ENCODE data around the gene LINGO1.

Gene LINGO1

DNA sequence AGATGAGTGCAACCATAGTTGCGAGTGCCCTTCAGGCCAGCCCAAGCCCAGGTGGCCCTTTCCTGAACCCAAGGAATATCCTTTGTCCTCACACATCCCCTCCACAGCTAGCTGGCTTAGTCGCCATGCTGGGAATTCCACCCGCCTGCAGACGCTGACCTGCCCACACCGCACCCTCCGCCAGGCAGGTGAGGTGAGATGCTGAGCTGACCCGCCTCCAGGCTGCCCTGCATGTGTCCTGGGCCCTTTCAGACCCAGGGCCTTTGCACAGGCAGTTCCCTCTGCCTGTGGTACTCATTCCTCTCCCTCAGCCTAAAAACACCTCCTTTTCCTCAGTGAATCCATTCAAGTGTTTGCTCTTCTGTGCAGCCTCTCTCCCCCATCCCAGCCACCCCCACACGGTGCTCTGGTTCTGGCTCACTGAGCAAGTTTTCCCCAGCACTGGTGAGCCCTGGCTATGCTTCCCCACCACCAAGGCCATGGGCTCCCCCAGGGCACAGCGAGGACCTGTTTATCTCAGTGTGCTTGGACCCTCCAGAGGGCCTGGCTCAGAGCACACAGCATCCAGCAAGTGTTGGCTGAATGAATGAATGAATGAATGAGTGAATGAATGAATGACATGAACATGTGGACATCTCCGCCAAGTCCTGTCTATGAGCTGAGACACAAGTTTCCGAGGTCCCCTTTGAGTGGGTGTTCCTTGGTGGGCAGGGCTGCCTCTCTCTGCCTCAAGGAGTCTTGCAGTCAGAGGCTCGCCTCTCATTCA, 33.0 kb upstream of the LINGO1 start:
- Mint-ChIP-seq H3K4me3 (no peak overlapping the region), H3K4me1 (ENCODE audit: low read depth) (no peaks in the 10 kb centered on the region), H3K36me3 (ENCODE audit: low read depth) (no peaks in the 10 kb centered on the region), H3K9me3 (no peaks in the 10 kb centered on the region), H3K27ac (no peak overlapping the region), H3K27me3 (peaks cover 14% of the 10 kb centered on the region)
- intact Hi-C loops (cut with micrococcal nuclease) = no loop called here

DNA sequence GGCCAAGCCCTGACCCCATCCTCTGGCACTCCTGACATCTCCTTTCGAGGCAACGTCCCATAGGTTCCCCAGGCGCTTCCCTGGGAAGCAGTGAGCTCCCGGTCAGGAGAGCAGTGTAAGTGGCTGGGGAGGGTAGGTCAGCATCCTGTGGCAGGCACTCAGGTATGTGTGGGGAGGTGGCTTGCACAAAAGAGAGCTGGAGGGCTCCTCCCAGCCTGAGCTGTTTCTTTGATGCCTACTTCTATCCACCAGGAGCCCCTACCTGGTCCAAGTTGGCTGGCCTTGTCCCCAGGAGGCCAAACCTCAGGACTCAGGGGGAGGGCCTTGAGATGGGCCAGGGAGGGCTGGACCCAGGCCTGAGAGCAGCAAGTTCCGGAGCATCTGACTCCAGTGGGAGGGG, 31.7 kb upstream of the LINGO1 start:
- no peaks in the 10 kb centered on the region for H3K4me1 Mint-ChIP-seq (ENCODE audit: low read depth)
- no peaks in the 10 kb centered on the region for H3K36me3 Mint-ChIP-seq (ENCODE audit: low read depth)
- intact Hi-C loops (cut with micrococcal nuclease) = no loop called here
- no peaks in the 10 kb centered on the region for H3K9me3 Mint-ChIP-seq
- H3K27me3 Mint-ChIP-seq = peaks cover 14% of the 10 kb centered on the region
- no peak overlapping the region for H3K27ac Mint-ChIP-seq
- no peak overlapping the region for H3K4me3 Mint-ChIP-seq

DNA sequence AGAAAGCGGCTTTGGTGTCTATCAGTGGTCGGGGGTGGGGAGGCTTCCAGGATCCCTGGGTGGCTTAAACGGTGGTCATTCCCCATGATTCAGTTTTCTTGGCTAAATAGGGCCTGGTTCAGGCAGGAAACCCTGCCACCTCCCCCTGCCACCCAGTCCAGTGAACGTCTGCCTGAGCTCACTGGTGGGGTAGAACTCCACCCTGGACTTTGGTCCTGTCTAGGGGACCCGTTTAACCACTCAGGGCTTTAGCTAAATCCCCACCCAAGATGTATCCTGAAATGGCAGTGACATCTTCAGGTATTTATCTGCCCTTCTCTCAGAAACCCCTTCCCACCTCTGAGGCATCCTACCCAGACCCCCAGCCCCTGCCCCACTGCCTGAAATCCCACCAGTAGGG, 30.5 kb upstream of the LINGO1 start:
- Mint-ChIP-seq H3K9me3 (no peaks in the 10 kb centered on the region), H3K4me1 (ENCODE audit: low read depth) (no peaks in the 10 kb centered on the region), H3K27me3 (peaks cover 18% of the 10 kb centered on the region), H3K27ac (no peak overlapping the region), H3K4me3 (no peak overlapping the region), H3K36me3 (ENCODE audit: low read depth) (no peaks in the 10 kb centered on the region)
- intact Hi-C loops (cut with micrococcal nuclease) = no loop called here

DNA sequence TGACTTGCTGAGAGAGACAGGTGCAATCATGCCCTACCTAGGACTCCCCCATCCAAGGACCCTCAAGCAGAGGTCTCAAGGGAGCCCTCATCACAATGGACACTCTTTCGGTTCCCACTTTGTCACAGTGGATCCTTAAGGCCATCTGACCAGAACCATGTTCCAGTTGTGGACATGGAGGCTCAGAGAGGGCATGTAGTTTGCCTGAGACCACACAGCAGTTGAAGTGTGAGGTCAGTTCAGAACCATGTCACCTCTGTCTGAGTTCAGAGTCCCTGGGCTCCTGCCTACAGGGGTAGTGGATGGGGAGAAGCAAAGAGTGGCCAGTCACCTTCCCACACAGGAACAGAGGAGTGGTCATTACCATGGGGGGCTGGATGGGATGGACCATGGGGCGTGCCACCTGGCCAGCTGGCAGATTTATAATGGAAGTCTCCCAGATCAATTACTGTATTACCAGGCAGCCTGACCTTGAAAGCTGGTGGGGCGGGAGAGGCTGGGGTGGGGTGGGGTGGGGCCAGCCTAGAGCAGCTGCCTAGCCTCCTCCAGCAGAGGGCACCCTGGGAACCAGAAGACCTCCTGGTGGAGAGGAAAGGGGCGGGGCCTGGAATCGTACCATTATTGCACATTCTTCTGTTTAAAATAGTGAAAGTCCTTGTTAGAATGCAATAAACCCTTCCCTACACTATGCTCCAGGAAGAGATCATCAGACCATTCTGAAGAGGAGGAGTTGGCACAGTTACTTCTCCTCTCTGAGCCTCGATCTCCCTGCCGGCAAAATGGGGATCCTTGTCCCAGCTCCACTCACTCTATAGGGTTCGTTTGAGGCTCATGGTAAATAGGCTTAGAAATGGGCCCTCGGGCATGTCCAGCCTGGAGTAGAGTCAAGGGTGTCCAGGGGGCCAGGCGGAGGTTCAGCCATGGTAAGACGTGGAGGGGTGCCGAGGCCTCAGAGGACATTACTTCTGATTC, 26.9 kb upstream of the LINGO1 start:
- H3K27me3 Mint-ChIP-seq = peaks cover 34% of the 10 kb centered on the region
- no peak overlapping the region for H3K27ac Mint-ChIP-seq
- no peaks in the 10 kb centered on the region for H3K9me3 Mint-ChIP-seq
- no peak overlapping the region for H3K4me3 Mint-ChIP-seq
- intact Hi-C loops (cut with micrococcal nuclease) = no loop called here
- H3K36me3 Mint-ChIP-seq (ENCODE audit: low read depth) = no peaks in the 10 kb centered on the region
- H3K4me1 Mint-ChIP-seq (ENCODE audit: low read depth) = peaks cover 11% of the 10 kb centered on the region

DNA sequence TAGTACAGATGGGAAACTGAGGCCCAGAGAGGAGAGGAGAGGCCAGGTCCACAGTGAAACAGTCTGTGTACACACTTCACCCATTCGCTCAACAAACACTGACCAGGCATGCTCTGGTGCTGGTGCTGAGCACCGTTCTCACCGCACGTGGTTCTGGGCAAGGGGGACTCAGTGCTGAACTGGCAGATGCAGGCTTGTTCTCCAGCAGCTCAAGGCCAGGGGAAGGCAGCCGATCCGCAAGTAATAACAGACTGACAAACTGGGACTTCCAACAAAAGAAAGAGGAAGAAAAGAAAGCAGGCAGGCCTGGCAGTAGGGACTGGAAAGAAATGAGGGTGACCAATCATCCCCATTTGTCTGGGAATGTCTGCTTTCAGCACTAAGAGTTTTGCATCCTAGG, 25.6 kb upstream of the LINGO1 start:
- Mint-ChIP-seq H3K4me3 (no peak overlapping the region), H3K27me3 (peaks cover 37% of the 10 kb centered on the region), H3K9me3 (no peaks in the 10 kb centered on the region), H3K36me3 (ENCODE audit: low read depth) (no peaks in the 10 kb centered on the region), H3K4me1 (ENCODE audit: low read depth) (peaks cover 11% of the 10 kb centered on the region), H3K27ac (no peak overlapping the region)
- intact Hi-C loops (cut with micrococcal nuclease) = no loop called here

DNA sequence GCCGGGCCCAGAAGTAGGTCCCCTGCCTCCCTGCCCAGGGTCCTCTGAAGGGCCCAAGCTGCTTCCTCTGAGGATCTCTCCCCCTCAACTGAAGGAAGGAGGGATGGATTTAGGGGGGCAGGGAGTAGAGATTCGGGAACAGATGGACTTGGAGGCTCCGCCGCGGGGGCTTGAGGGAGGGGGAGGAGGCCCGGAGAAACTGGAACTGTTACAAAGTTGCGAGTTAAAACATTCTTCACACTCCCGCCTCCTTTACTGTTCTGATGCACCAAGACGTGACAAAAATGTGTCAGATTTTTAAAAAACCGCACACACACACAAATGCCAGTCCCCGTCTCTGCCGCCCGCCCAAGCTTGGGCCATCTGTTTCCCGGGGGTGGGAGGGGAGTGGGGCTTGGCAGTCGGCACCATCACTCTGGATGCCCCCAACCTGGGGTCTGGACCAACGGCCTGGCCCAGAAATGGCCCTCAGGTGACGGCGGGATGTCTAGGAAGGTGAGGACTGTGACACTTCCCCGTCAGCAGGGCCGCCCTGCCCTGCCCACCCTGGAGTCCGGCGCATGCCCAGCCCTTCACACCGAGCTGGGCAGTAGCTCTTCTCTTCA, 25.0 kb upstream of the LINGO1 start:
- intact Hi-C loops (cut with micrococcal nuclease) = no loop called here
- H3K4me3 Mint-ChIP-seq = no peak overlapping the region
- no peaks in the 10 kb centered on the region for H3K9me3 Mint-ChIP-seq
- peaks cover 37% of the 10 kb centered on the region for H3K27me3 Mint-ChIP-seq
- H3K4me1 Mint-ChIP-seq (ENCODE audit: low read depth) = peaks cover 11% of the 10 kb centered on the region
- no peak overlapping the region for H3K27ac Mint-ChIP-seq
- H3K36me3 Mint-ChIP-seq (ENCODE audit: low read depth) = no peaks in the 10 kb centered on the region

DNA sequence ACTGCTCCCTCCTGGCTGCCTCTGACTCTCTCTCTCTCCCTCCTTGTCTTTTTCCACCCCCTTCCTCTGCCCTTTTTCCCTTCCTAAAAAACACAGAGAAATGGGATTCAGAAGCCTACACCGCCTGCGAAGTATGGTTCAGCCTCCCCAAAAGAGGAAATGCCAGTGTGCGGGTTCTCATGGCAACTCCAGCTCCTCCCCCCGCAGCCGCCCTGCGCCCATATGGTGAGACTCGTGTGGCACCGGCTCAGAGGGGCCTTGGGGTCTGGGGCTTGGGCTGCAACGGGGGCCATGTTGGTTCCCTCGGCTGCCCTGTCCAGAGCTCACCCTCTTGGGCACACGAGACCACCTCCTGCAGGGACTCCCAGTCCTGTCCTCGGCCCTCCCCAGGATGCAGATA, 23.6 kb upstream of the LINGO1 start:
- Mint-ChIP-seq H3K27me3 (peaks cover 37% of the 10 kb centered on the region), H3K4me1 (ENCODE audit: low read depth) (peaks cover 11% of the 10 kb centered on the region), H3K9me3 (no peaks in the 10 kb centered on the region), H3K4me3 (no peak overlapping the region), H3K36me3 (ENCODE audit: low read depth) (no peaks in the 10 kb centered on the region), H3K27ac (no peak overlapping the region)
- intact Hi-C loops (cut with micrococcal nuclease) = no loop called here

DNA sequence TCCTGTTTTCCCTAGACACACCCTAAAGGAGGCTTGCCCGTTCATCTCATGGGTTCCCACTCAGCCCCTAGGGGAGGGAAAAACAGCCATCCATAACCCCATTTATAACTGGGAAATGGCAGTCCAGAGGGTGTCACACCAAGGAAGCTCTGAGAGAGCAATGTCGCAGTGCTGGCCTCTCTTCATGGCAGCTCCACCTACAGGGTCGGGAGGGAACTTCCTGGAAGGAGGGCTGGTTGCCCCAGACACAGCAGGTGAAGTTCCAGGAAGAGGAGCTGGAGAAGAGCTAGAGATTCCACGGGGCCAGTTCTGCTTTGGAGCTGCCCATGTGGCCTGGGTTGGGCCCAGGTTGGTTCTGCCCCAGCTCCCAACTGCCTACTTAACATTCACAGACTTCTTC, 22.3 kb upstream of the LINGO1 start:
- intact Hi-C loops (cut with micrococcal nuclease) = no loop called here
- Mint-ChIP-seq H3K27me3 (peaks cover 43% of the 10 kb centered on the region), H3K9me3 (no peaks in the 10 kb centered on the region), H3K4me1 (ENCODE audit: low read depth) (peaks cover 11% of the 10 kb centered on the region), H3K36me3 (ENCODE audit: low read depth) (no peaks in the 10 kb centered on the region), H3K27ac (no peak overlapping the region), H3K4me3 (no peak overlapping the region)

DNA sequence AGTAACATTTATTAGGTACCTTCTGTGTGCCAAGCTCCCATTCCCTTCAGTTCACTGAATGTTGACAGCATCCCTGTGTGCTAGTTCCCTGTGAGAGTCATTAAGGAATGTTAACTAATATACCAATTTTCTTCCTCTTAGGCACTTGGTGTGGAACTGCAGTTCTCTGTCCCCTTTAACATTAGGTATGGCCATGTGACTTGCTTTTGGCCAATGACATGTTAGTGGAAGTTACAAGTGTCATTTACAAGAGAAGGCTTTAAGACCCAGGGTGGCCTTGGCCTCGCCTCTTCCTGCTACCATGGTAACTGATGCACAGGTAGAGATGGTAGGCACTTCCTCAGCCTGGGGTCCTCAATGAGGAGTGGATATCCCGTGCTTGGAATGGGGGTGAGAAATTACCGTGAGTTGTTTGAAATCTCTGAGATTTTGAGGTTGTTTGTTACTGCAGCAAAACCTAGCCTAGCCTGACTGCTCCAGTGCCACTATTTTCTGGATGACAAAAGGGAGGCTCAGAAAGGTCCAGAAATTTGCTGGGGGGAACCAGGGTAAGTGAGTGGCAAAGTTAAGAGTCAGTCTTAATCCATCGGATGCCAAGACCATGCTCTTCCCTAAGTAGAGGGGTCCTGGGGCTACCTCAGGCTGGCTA, 21.2 kb upstream of the LINGO1 start:
- Mint-ChIP-seq H3K9me3 (no peaks in the 10 kb centered on the region), H3K4me3 (no peak overlapping the region), H3K27ac (no peak overlapping the region), H3K4me1 (ENCODE audit: low read depth) (peaks cover 11% of the 10 kb centered on the region), H3K36me3 (ENCODE audit: low read depth) (no peaks in the 10 kb centered on the region), H3K27me3 (peaks cover 41% of the 10 kb centered on the region)
- intact Hi-C loops (cut with micrococcal nuclease) = no loop called here

DNA sequence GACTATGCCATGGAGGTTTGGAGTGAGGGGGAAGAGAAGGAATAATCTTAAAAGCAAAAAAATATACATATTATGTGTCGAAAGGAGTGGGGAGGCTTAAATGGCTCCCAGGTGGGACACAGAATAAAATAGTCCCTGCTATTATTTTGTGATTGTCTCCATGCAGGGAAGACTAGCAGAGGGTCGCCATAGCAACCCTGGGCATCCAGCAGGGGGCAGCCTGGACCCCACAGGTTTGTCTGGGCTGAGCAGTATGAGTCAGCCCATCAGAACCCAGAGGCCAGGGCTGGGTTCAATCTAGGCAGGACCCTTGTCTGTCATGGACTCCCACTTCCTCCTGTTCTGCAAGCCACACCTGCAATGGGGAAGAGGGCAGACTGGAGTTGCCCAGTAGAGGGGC, 17.6 kb upstream of the LINGO1 start:
- Mint-ChIP-seq H3K4me1 (ENCODE audit: low read depth) (no peaks in the 10 kb centered on the region), H3K9me3 (no peaks in the 10 kb centered on the region), H3K4me3 (no peak overlapping the region), H3K27ac (no peak overlapping the region), H3K36me3 (ENCODE audit: low read depth) (no peaks in the 10 kb centered on the region), H3K27me3 (peaks cover 15% of the 10 kb centered on the region)
- intact Hi-C loops (cut with micrococcal nuclease) = no loop called here

DNA sequence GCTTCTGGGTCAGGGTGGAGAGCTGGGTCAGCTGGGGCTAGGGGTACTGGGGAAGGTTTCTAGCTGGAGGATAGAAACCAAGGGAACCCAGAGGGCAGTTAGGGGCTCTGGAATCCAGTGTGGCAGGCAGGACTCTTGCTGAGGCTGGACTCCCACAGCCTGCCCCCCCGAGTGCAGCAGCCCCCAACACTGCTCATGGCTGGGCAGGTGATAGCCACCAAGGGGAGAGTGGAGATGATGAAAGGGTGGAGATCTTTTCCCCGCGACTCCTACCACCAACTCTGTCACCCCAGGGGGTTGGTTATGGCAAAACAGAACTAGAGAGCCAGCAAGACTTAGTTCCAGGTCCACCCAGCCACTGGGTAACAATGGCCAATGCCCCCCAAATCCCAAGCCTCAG, 16.9 kb upstream of the LINGO1 start:
- intact Hi-C loops (cut with micrococcal nuclease) = no loop called here
- Mint-ChIP-seq H3K27ac (no peak overlapping the region), H3K27me3 (peaks cover 9% of the 10 kb centered on the region), H3K4me3 (no peak overlapping the region), H3K36me3 (ENCODE audit: low read depth) (no peaks in the 10 kb centered on the region), H3K4me1 (ENCODE audit: low read depth) (no peaks in the 10 kb centered on the region), H3K9me3 (no peaks in the 10 kb centered on the region)

DNA sequence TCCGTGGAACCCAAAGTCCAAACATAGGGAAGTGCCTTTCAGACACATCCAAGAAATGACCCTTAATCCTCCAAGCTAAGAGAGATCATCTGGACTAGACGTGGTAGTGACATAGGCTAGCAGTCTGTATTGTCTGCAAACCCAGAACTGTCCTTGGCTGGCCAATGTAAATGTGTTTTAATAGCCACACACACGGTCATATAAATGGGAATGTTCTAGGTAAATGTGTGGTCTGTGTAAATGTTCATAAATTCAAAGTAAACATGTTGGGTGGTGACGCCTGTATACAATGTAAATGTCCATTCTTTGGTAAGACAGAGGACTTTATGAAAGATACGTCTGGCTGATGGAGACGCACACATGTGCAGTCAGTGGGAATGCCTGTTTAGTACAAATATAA, 16.3 kb upstream of the LINGO1 start:
- Mint-ChIP-seq H3K9me3 (no peaks in the 10 kb centered on the region), H3K4me1 (ENCODE audit: low read depth) (no peaks in the 10 kb centered on the region), H3K36me3 (ENCODE audit: low read depth) (no peaks in the 10 kb centered on the region), H3K27me3 (peaks cover 5% of the 10 kb centered on the region), H3K4me3 (no peak overlapping the region), H3K27ac (no peak overlapping the region)
- intact Hi-C loops (cut with micrococcal nuclease) = no loop called here

DNA sequence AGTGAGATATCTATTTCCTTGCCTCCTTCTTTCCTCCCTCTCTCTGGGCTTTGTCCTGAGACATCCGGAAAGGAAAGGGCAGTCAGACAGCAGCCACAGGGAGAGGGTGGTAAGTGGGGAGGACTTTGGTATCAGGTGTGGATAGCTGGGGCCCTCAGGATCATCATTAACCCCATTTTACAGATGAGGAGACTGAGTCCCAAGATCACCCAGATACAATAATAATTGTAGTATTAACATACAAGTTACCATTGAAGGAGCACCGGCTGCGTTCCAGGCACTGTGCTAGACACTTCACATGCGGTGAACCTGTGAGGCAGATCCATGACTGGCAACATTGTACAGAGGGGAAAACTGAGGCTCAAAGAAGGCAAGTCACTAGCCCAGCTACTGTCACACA, 15.2 kb upstream of the LINGO1 start:
- peaks cover 5% of the 10 kb centered on the region for H3K27me3 Mint-ChIP-seq
- intact Hi-C loops (cut with micrococcal nuclease) = no loop called here
- no peaks in the 10 kb centered on the region for H3K4me1 Mint-ChIP-seq (ENCODE audit: low read depth)
- H3K27ac Mint-ChIP-seq = no peak overlapping the region
- H3K9me3 Mint-ChIP-seq = no peaks in the 10 kb centered on the region
- no peak overlapping the region for H3K4me3 Mint-ChIP-seq
- no peaks in the 10 kb centered on the region for H3K36me3 Mint-ChIP-seq (ENCODE audit: low read depth)
